BE2C (cell line): Measurements from ENCODE around the gene DNAH8.
A peak's percentile ranks its signal among the peaks of the same experiment; 100 is the strongest.

Source experiments
- DNase-seq: peaks from one replicate; pipeline ENCODE4 v3.0.0-alpha.2; 2020
- H3K27me3 ChIP-seq: fragments of 250-450 bp; sonication (Bioruptor Pico); 2 replicates; pipeline ENCODE4 v1.5.1; 2020; ENCODE audit warnings: mild to moderate bottlenecking
- H3K36me3 ChIP-seq: fragments of 250-450 bp; sonication (Bioruptor Pico); 2 replicates; pipeline ENCODE4 v1.5.1; 2020; ENCODE audit warnings: mild to moderate bottlenecking
- H3K4me1 ChIP-seq: fragments of 250-450 bp; sonication (Bioruptor Pico); 2 replicates; pipeline ENCODE4 v1.5.1; 2020
- H3K4me3 ChIP-seq: 2 replicates; pipeline ENCODE4 v1.5.1; 2011; ENCODE audit warnings: low read depth, low read length
- H3K9me3 ChIP-seq: fragments of 250-450 bp; sonication (Bioruptor Pico); 2 replicates; pipeline ENCODE4 v1.5.1; 2020
- CTCF ChIP-seq: IDR thresholded peaks from 2 replicates; pipeline ENCODE4 v1.5.1; 2012; ENCODE audit warnings: mild to moderate bottlenecking, low read depth, low read length

DNAH8 gene

GRCh38 chr6:38924791-38925509 is 209.8 kb downstream of the DNAH8 start:
- H3K27me3 ChIP-seq, result no peaks in the 10 kb centered on the region
- no peak for DNase-seq
- H3K4me1 ChIP-seq, result no peaks in the 10 kb centered on the region
- H3K4me3 ChIP-seq, result no peak overlapping the region
- no peak for TF ChIP-seq CTCF
- no peaks in the 10 kb centered on the region for H3K9me3 ChIP-seq
- H3K36me3 ChIP-seq, result no peaks in the 10 kb centered on the region

- TF ChIP-seq CTCF, result no peak
- no peak for DNase-seq
- Histone ChIP-seq H3K4me3 (no peak overlapping the region), H3K27me3 (no peaks in the 10 kb centered on the region), H3K9me3 (no peaks in the 10 kb centered on the region), H3K36me3 (no peaks in the 10 kb centered on the region), H3K4me1 (peaks cover 3% of the 10 kb centered on the region; the same call in 1 of the 2 replicates)
Observed at GRCh38 chr6:38929560-38929959, 214.4 kb downstream of the DNAH8 start.

- Histone ChIP-seq H3K9me3 (no peaks in the 10 kb centered on the region), H3K27me3 (no peaks in the 10 kb centered on the region), H3K4me3 (no peak overlapping the region), H3K36me3 (no peaks in the 10 kb centered on the region), H3K4me1 (peaks cover 3% of the 10 kb centered on the region; the same call in 1 of the 2 replicates)
- TF ChIP-seq CTCF, result peak; percentile 46
- DNase-seq, result peak; percentile 20
Observed at GRCh38 chr6:38933426-38933825, 218.3 kb downstream of the DNAH8 start.

GRCh38 chr6:38935051-38935450 is 219.9 kb downstream of the DNAH8 start:
- no peak for TF ChIP-seq CTCF
- no peak for DNase-seq
- H3K9me3 ChIP-seq, result no peaks in the 10 kb centered on the region
- no peaks in the 10 kb centered on the region for H3K27me3 ChIP-seq
- peaks cover 3% of the 10 kb centered on the region; the same call in 1 of the 2 replicates for H3K4me1 ChIP-seq
- no peak overlapping the region for H3K4me3 ChIP-seq
- no peaks in the 10 kb centered on the region for H3K36me3 ChIP-seq

- H3K27me3 ChIP-seq, result 0 out of 2 replicates have a peak, but pooled peaks cover 3% of the 10 kb centered on the region
- no peak for DNase-seq
- no peak for TF ChIP-seq CTCF
- H3K9me3 ChIP-seq, result no peaks in the 10 kb centered on the region
- H3K36me3 ChIP-seq, result no peaks in the 10 kb centered on the region
- no peak overlapping the region for H3K4me3 ChIP-seq
- peaks cover 3% of the 10 kb centered on the region; the same call in 1 of the 2 replicates for H3K4me1 ChIP-seq
Observed at GRCh38 chr6:38937839-38938613, 222.9 kb downstream of the DNAH8 start.

GRCh38 chr6:38938741-38939140 is 223.6 kb downstream of the DNAH8 start:
- DNase-seq, result no peak

More at GRCh38 chr6:38938741-38939140, 223.6 kb downstream of the DNAH8 start:
- H3K27me3 ChIP-seq, result 0 out of 2 replicates have a peak, but pooled peaks cover 3% of the 10 kb centered on the region
- TF ChIP-seq CTCF, result no peak
- no peaks in the 10 kb centered on the region for H3K4me1 ChIP-seq
- no peaks in the 10 kb centered on the region for H3K9me3 ChIP-seq
- no peak overlapping the region for H3K4me3 ChIP-seq
- H3K36me3 ChIP-seq, result no peaks in the 10 kb centered on the region
